ENCODE data around the gene MSL1.

Gene MSL1, protein sequence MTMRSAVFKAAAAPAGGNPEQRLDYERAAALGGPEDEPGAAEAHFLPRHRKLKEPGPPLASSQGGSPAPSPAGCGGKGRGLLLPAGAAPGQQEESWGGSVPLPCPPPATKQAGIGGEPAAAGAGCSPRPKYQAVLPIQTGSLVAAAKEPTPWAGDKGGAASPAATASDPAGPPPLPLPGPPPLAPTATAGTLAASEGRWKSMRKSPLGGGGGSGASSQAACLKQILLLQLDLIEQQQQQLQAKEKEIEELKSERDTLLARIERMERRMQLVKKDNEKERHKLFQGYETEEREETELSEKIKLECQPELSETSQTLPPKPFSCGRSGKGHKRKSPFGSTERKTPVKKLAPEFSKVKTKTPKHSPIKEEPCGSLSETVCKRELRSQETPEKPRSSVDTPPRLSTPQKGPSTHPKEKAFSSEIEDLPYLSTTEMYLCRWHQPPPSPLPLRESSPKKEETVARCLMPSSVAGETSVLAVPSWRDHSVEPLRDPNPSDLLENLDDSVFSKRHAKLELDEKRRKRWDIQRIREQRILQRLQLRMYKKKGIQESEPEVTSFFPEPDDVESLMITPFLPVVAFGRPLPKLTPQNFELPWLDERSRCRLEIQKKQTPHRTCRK

DNA sequence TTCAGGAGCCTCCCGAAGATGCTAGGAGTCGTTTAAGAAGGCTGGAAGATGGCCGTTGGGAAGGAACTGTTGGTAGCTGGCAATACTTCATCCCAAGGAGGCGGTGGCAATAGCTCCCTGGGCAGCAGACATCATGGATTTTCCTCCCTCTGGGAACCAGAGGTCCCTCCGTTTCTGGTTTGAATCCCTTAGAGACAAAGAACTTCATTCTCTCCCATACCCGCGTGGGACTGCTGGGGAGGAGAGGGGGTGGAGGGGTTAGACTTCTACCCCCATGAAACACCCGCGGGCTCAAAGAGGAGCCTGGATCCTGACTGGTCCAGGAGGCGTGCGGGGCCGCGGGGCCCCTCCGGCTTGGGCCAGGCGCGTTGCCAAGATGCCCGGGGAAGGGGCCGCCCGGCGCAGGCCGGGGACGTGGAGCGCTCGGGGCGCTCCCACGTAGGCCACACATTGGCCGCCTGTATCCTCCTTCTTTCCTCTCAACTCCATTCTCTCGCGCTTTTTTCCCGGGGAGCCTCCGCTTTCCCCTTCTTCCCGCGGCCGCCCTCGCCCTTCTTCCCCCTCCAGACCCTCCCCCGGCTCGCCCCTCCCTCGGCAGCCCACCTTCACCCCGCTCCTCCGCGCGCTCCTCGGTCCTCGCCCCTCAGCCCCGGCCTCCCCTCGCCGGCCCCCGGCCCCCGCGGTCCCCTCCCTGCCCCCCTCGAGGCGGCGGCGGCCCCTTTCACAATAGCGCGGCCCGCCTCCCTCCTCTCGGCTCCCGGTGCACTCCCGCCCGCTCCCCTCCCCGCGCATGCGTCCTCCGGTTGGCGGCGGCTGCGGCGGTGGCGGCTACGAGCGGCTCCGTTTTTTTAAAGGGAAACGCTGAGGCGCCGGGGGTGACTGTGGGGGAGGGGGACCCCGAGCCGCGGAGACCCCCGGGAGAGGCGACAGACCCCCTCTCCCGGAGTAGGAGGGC, at the start of gene MSL1:
TSS of gene MSL1 (plus strand) at position 791 of the 955 bp plus-strand sequence. CDS start 642 bp downstream, outside the sequence.
- DNase-seq (ENCODE audit: low read depth): peak; percentile 67

DNA sequence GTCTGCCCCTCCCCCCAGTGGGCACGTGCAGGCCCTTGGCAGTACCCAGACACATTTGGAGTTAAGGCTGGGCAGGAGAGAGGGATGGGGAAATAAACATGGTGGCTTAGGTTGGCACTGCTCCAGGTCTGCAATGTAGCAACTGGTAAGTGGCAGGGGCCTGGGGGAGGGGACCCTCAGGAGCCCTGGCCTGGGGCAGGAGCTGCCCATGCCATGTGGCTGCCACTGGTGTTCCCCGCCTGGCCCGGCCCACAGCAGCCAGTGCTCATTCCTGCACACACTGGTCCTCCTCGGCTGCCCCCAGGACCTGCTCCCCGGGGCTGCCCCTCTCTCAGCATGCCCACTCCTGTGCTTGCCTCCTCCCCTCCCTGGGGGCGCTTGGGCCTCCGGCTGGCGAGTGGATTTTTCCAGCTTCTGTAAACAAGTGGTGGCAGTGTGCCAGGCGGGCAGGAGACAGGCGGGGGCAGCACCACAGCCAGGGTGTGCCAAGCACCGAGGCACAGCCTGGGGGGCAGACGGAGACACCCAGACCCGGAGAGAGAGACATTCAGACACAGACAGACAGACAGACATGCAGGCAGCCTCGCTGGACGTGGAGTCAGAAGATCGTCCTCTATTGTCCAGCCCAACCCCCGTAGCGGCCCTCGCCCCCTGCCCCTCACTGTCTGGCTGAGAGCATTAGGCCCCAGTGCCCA, 49.6 kb upstream of the MSL1 start:
- no peak for DNase-seq (ENCODE audit: low read depth)

DNA sequence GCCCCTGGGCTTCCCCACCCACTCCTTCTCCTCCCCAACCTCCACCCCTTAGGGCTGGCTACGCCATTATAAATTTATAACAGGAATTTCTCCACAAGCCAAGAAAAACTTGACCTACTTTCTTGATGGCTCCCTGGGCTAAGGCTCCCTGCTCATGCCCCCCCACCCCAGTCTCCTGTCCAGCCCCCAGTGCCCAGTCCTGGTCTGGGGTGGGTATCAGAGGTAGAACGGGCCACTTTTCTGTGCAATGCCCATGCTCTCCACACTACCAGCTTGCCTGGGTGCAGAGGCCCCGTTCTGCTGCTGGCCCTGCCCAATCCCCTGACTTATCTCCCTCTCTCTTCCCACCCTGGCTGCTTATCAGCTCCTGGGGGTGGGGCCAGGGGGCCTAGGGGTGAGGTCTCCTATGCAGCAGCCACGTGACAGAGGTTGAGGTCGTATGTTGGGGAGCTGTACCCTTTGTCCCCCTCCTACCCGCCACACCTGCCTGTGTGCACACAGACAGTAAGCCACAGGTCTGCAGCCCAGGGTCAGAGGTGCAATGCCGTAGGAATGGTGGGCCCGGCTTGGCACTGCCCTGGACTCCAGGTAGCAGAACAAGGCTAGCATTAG, 48.9 kb upstream of the MSL1 start:
- no peak for DNase-seq (ENCODE audit: low read depth)

DNA sequence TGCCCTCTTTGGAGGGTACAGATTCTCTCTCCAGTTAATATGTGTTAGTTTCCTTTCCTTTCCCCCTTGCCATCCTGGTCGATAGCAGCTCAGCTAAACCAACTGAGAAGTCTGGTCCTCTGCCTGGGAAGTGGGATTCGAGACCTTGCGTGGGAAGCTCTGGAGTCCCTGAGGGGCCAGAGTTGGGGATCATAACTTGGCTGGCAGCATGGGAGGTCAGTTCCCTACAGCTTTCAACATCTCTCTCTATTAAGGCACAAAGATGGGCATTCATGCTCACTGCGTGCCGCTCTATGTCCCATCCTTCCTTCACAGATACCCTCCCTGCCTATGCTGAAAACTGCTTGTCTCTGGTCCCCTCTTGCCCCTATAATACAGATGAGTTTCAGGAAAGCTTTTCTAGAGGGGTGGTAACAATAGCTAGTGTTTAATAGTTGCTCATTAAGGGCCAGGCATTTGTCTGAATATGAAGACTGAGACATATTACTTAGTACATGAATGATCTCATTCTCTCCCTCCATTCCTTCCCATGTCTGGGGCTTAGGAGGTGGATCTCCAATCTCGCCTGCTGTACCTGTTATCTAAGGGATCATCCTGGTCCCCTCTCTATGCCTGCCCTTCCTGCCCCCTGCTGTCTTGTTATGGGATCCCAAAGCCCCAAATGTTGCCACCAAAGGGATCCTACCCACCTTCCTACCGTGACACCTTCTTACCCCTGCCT, 48.2 kb upstream of the MSL1 start:
- DNase-seq (ENCODE audit: low read depth): no peak

DNA sequence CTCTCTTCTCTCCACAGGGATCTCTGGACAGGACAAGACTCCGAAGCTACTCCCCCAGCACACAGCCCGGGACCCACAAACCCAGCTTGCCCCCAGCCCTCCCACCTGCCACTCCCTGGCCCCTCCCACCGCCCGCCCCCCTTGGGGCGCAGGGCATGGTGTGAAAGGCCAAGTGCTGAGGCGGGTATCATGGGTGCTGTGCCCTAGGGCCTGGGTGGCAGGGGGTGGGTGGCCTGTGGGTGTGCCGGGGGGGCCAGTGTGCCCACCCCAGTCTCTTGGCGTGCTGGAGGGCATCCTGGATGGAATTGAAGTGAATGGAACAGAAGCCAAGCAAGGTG, 47.6 kb upstream of the MSL1 start:
- no peak for DNase-seq (ENCODE audit: low read depth)

DNA sequence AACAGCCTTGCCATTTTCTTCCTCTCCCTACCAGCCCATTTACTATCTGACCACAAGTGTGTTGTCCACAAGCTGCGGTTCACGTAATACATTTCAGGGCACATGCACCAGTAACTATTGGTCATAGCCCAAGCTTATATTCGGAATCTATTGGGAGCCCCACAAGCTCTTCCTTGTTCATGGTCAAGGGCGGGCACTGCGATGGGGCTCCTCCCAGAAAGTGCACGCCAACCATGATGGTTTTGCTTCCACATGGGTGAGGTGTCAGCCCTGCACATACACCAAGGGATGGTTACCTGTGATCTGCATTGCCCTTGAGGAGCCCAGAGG, 46.9 kb upstream of the MSL1 start:
- DNase-seq (ENCODE audit: low read depth): no peak

DNA sequence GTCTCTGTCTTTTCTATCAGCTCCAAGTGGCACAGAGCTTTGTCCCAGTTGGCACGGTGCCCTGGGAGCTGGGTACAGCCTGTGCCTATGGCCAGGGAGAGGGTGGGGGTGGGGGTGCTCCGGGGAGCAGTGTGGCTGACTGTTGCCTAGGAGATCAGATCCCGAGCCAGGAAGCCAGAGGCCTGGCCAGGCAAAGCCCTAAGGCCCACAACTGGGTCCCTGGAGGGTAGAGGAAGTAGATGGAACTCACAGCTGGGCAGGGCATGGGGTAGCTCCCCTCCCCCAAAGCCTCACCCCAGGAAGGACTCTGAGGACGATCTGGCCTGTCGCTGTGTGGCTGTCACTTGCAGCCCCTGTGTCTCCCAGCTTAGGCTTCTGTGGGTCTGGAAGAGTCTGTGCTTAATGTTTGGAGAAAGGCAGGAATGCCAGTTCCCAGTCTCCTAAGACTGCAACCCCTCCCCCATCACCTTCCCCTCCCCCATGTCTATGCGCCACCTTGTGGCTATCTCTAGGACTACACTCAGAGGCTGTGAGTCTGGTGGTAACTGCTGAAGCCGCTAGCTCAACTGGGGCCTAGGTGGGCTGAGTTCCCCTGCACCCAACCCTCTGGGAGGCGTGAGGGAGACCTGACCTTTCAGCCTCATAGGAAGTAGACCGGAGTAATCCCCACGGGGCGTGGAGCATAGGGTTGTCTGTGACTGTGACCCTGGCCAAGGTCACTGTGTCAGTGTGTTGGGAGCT, 46.4 kb upstream of the MSL1 start:
- peak; percentile 76 for DNase-seq (ENCODE audit: low read depth)

DNA sequence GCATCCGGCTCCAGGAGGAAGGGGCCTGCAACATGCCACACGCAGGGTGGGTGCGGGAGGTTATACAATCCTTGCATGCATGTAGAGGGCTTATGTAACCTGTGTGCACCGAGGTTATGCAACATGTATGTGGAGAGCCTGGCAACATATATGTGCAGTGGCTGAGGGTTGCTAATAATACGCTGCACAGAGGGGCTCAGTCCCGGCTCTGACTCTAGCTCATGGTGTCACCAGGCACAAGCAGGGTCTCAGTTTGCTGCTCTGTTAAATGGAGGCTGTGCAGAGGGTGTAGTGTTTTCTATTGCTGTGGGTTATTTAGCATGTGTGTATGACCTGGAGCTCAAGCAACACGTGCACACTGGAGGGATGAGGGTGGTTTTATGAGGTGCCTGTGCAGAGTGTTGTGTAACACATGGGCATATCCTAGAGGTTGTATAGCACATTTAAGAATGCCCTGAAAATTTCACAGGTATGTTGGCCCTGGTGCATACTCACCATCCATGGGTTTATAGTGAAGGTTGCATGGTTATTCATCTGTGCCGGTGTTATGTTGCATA, 45.8 kb upstream of the MSL1 start:
- DNase-seq (ENCODE audit: low read depth): no peak

DNA sequence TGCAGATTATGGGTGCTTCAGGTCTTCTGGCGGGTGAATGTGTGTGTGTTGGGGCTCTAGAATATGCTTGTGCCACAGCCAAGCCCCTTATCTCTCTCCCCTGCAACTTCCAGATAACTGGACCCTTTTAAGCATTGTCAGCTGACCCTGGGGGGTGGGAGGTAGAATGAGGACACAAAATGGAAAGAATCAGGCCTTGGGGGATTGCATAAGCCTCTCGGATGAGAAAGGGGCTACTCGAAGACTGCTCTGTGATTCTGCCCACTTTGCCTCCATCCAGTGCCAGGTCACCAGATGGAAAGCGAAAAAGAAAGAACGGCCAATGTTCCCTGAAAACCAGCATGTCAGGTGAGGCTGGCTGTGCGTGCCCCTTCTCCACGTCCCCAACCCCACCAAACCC, 45.2 kb upstream of the MSL1 start:
- no peak for DNase-seq (ENCODE audit: low read depth)

DNA sequence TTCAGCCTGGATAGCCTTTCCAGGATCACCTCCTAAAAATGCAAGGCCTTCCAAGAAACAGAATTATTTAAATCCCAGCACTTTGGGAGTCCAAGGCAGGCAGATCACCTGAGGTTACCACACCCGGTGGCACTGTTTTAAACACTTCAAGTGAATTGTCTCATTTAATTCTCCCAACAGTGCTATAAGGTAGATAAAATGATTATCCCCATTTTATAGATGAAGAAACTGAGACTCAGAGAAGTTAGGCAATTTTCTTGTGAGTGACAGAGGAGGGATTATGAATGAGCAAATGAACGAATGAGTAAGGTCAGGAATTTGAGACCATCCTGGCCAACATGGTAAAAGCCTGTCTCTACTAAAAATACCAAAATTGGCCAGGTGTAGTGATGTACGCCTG, 42.2 kb upstream of the MSL1 start:
- no peak for DNase-seq (ENCODE audit: low read depth)

DNA sequence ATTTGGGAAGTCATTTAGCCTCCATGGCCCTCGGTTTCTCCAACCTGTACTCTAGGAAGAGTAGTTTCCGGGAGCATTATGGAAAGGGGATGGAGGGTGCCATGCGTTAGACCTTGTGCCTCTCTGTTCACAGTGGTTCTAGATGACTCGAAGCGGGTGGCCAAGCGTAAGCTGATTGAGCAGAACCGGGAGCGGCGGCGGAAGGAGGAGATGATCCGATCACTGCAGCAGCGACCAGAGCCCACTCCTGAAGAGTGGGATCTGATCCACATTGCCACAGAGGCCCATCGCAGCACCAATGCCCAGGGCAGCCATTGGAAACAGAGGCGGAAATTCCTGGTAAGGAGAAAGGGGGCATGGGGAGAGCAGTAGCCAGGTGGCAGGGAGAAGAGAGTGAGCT, 37.3 kb upstream of the MSL1 start:
- no peak for DNase-seq (ENCODE audit: low read depth)

DNA sequence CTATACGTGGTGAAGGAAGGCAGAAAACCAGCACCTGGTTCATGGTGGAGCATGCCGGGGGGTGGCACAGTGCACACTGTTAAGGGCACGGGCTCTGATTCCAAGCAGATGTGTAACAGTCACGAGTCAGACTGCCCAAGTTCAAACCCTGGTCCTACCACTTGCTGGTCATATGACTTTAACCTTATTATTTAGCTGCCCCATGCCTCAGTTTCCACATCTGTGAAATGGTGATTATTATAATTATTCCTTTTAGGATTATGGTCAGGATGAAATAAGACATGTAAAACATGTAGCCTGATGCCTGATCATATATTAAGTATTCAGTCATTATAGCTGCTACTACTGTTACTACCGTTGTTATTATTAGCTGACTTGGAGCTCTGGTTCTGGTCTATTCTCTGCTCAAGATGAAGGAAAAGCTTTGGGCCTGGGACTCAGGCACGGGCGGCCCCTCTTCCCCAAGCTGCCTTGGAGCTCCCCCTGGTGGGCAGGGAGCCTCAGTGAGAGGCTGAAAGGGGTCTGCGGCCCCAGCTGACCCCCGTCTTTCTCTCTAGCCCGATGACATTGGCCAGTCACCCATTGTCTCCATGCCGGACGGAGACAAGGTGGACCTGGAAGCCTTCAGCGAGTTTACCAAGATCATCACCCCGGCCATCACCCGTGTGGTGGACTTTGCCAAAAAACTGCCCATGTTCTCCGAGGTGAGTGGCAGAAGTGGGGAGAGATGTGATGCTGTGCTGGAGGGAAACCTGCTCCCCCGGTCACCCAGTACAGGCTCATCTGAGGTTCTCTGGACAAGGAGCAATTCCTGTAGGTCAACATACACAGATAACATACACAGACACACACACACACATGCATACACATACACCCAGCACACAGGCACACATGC, 35.4 kb upstream of the MSL1 start:
- DNase-seq (ENCODE audit: low read depth): no peak

DNA sequence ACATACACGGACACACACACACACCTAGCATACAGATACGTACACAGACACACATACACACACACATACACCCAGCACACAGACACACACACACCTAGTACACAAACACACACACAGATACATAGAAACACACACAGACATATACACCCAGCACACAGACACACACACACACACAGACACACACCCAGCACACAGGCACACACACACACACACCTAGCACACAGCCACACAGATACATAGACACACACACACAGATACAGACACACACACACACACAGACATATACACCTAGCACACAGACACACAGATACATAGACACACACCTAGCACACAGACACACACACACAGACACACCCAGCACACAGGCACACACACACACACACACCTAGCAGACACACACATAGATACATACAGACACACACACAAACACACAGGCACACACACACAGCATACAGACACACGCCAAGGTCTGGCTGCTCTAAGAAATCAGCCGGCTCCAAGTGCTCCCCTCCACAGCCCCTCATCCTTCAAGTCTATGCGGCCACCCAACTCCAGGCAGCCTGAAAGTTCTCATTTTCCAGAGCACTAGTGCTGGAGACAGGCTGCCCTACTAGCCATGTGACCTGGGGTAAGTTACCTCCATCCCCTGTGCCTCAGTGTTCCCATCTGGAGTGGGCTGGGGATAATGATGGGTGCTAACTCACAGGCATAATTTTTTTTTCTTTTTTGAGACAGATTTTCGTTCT, 34.5 kb upstream of the MSL1 start:
- DNase-seq (ENCODE audit: low read depth): no peak

DNA sequence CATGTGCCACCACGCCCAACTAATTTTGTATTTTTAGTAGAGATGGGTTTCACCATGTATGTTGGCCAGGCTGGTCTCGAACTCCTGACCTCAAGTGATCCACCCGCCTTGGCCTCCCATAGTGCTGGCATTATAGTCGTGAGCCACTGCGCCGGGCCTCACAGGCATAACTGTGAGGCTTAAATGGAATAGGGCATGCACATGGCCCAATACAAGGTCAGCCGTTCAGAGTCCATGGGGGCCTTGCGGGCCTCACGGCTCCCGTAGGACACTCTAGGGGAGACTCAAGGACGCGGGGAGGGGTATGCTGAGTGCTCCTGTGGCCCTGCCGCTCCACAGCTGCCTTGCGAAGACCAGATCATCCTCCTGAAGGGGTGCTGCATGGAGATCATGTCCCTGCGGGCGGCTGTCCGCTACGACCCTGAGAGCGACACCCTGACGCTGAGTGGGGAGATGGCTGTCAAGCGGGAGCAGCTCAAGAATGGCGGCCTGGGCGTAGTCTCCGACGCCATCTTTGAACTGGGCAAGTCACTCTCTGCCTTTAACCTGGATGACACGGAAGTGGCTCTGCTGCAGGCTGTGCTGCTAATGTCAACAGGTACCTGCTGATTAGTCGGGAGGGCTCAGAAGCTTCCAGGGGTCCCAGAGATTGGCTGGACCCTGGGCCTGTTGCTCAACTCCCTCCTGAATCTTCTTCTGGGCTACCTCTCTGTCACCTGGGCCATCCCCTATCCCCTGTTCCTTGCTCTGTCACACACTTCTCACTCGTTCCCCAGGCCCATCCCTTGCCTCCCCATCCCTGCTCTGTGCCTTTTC, 33.7 kb upstream of the MSL1 start:
- DNase-seq (ENCODE audit: low read depth): no peak

DNA sequence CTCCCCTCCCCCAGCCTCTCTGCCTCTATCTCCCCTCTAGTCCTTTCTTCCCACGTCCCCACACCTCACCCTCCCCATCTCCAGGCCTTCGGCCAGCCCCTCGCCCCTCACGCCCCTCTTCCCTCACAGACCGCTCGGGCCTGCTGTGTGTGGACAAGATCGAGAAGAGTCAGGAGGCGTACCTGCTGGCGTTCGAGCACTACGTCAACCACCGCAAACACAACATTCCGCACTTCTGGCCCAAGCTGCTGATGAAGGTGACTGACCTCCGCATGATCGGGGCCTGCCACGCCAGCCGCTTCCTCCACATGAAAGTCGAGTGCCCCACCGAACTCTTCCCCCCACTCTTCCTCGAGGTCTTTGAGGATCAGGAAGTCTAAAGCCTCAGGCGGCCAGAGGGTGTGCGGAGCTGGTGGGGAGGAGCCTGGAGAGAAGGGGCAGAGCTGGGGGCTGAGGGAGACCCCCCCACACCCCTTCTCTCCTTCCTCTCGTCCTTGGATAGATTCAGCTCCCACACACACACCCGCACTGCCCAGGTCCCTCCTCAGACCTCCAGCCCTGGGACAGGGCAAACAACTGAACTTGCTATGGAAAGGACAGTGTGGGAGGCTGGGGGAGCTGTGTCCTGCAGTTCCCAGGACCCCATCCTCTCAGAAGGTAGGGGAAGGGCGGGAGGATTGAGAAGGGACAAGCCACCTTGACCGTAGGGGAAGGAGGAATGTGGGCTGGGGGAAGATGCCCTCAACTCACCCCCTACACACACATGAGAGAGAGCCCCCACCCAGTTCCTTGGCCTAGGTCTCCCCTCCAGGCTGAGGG, 32.5 kb upstream of the MSL1 start:
- no peak for DNase-seq (ENCODE audit: low read depth)

All from fibroblast of the conjunctiva (primary cell).